Measurements from ENCODE around the gene TTC3. TPM values are rescaled to one million over a fixed set of nuclear protein-coding genes. Genes with fewer than 3 reads are reported as not detected.
"Not testable (repeated sequence)": the region's sequence is repeated elsewhere in the genome, so short reads cannot be mapped to it uniquely, and the experiment has no call there.

TTC3 gene
- total RNA-seq, 2 experiments from 2014 or later, result 49.5 to 50.7 TPM

- POLR2A ChIA-PET, result no interaction called here
- CTCF ChIA-PET, result interaction anchor here (0.9 to 1.0 kb wide), 2 partner anchors 35 to 344 kb away, joined by 3 read pairs; no protein-coding TSS in a partner anchor
Observed at GRCh38 chr21:37219761-37220432, 146.8 kb downstream of the TTC3 start.

DNA sequence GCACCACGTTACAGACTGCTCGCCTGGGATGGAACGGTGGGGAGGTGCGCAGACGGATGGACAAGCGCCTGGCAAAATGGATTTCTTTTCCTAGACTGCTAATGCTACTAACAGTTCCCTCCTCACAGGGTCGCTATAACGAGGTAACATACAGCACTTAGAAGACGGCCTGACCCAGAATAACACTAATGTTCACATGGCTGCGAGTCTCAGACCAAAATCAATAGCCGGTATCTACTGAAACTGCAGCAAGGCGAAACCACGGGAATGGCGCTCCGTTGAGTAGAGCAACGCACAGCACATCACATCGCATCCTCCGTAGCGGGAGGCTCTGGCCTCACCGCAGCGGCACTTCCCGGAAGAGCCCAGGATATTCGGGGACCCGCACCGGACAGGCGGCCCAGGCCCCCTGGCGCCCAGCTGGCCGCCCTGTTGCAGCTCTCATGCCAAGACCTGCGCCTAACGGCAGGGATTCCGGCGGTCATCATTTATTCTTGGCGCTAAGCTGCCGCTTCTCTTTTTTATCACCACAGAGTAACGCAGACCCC lies 147.5 kb downstream of the TTC3 start:
- ChIA-PET POLR2A (interaction anchor here (0.6 kb wide), 1 partner anchor 16 kb away, joined by 6 read pairs; no protein-coding TSS in a partner anchor), CTCF (interaction anchor here (0.9 to 1.0 kb wide), 2 partner anchors 34 to 343 kb away, joined by 3 read pairs; no protein-coding TSS in a partner anchor)

DNA sequence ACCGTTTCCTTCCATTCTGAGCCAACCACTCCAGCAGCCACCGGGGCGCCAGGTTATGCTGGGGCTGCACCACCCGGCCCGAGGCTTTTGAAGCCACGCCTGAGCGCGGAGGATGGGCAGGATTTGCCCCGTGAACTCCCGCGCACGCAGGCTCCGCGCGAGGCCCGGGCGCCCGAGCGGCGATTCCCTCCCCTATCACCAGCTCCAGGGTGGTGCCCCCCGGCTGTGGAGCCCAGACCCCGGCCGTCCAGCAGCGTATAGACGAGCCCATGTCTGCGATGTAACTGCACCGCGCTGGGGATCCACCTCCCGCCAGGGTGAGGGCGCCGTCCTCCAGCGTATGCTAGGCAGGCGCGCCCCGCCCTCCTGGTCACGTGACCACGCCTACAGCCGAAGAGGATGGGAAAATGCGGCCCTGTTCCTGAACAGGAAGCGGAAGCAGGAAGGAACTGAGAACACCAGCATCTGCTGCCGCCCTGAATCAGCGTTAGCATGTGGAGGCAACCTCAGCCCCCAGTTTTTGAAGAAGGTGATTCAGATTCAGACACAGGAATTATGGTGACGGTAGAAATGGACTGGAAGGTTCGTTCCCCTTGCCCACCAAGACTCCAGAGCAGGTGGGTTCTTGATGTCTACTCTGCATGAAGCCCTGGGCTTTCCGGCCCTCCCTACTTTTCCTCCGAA lies 148.1 kb downstream of the TTC3 start:
- ChIA-PET CTCF (interaction anchor here (0.9 kb wide), 1 partner anchor 34 kb away, joined by 3 read pairs; no protein-coding TSS in a partner anchor), POLR2A (interaction anchor here (0.6 kb wide), 1 partner anchor 16 kb away, joined by 6 read pairs; no protein-coding TSS in a partner anchor)

DNA sequence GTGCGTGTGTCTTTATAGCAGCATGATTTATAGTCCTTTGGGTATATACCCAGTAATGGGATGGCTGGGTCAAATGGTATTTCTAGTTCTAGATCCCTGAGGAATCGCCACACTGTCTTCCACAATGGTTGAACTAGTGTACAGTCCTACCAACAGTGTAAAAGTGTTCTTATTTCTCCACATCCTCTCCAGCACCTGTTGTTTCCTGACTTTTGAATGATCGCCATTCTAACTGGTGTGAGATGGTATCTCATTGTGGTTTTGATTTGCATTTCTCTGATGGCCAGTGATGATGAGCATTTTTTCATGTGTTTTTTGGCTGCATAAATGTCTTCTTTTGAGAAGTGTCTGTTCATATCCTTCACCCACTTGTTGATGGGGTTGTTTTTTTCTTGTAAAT lies 149.2 kb downstream of the TTC3 start:
- CTCF ChIA-PET, POLR2A ChIA-PET: not testable (repeated sequence)

DNA sequence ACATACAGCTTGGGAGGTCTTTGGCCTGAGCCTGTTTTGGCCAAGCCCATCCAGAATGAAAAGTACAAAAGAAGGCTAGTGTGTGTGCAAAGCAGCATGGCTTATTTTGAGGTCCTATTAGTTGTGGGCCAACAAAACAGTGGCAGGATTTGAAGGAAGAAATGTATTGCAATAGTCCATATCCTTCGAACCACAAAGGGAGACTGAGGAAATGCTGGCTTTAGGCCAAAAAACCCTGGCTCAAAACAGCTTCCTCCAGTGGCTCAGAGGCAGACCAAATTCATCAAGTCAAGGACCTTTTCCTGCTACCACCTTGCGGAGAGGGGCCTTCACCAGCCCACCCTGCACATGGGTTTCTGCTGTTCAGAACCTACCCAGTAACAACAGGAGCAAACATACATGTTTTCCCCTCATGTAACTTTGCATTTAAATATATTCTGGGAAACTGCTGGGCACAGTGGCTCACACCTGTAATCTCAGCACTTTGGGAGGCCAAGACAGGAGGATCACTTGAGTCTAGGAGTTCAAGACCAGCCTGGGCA lies 150.8 kb downstream of the TTC3 start:
- ChIA-PET POLR2A (no interaction called here), CTCF (no interaction called here)

DNA sequence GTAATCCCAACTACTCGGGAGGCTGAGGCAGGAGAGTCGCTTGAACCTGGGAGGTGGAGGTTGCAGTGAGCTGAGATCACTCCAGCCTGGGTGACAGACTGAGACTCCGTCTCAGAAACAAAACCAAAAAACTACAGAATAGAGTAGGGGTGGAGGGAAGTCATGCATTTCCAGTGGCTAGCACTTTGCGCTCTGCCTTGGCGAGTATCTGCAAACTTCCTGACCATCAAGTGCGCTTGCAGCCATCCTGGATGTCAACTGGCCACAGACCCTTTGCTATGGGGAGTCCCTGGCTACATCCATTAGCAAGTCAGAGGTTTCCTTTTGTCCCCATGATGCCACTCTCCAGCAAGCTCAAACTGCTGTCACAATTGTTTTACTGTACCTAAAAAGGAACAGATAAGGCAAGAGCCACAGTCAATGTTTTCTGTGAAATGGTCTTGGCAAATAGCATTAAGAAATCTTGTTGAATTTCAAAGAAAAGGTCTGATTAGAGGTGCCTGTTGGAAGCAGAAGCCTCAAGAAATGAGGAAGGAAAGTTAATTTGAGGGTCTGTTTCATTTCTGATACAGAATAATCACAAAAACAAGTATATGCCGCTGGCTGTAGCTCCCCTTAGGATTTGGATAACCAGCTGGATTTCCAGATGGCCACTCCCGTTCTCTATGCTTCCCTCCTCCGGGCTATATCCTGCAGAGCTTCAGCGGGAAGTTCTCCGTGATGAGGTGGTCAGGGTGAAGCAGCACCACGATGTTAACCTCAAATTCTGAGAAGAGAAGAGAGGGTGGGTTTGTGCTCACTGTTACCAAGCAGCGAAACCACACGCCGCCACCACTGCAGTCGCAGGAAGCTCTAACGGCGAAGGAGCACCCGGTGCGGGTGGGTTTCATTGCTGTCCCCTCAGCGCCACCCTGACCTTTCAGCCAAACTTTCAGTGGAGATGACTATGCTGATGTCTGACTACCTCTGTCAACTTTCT lies 152.1 kb downstream of the TTC3 start:
- CTCF ChIA-PET, result interaction anchor here (1.1 to 1.4 kb wide), 2 partner anchors 9 to 32 kb away, joined by 3 read pairs; no protein-coding TSS in a partner anchor
- POLR2A ChIA-PET, result interaction anchor here (0.6 to 0.9 kb wide), 2 partner anchors 32 to 140 kb away, joined by 3 to 4 read pairs; no protein-coding TSS in a partner anchor

GRCh38 chr21:37226041-37226920 lies 153.2 kb downstream of the TTC3 start:
- POLR2A ChIA-PET, result interaction anchor here (0.9 kb wide), 1 partner anchor 31 kb away, joined by 4 read pairs; no protein-coding TSS in a partner anchor
- CTCF ChIA-PET, result interaction anchor here (1.1 to 1.4 kb wide), 2 partner anchors 8 to 31 kb away, joined by 3 read pairs; no protein-coding TSS in a partner anchor

- CTCF ChIA-PET, result no interaction called here
Observed at GRCh38 chr21:37227071-37228002, 154.3 kb downstream of the TTC3 start.

GRCh38 chr21:37228003-37228400 lies 154.9 kb downstream of the TTC3 start:
- ChIA-PET CTCF (no interaction called here), POLR2A (no interaction called here)

More at GRCh38 chr21:37227071-37228002, 154.3 kb downstream of the TTC3 start:
- POLR2A ChIA-PET, result interaction anchor here (0.7 kb wide), 1 partner anchor 40 kb away, joined by 3 read pairs; the partner anchor contains the start of gene VPS26C

DNA sequence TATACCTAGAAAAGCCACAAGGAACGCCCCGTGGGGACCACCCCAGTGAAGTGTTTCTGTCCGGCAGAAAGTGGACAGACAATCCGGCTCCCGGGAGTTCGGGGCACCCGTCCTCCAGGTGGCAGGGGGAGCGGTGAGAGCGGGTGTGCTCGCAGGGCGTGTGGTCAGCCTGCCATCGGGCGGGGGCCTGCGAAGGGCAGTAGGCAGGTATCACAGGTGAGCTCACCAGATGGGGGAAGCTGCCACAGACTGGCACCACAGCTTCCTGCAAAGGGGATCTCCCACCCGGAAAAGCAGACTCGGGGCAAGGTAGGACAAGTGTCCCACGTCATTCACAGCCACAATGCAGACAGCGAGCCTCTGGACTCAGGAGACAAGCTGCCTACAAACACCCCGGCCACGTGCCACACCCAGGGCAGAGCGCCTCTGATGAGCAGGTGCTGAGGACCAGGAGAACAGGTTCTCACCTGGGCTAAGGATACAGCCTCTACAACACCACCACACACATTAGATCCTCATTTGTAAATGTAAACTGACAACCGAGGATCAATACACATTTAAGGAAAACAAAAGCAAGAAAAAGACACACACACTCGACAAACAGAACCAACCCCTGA lies 157.7 kb downstream of the TTC3 start:
- POLR2A ChIA-PET, result no interaction called here
- CTCF ChIA-PET, result interaction anchor here (0.6 kb wide), 1 partner anchor 15 kb away, joined by 4 read pairs; no protein-coding TSS in a partner anchor

DNA sequence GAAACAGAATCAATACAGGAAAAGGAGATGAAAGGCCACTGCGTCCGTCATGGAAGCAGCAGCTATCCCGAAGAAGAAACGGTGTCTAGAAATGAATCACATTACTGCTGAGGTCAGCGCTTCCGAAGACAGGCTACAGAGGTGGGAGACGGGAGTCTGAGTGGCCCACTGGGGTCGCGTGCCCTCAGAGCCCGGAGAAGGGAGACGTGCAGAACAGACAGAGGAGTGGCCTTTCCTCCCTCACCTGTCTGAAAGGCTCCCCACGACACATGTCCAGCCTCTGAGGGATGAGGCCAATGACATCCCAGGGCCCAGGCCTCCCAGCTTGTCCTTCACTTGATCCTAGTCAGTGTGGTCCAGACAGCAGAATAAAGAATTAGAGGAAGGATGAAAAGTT lies 158.2 kb downstream of the TTC3 start:
- CTCF ChIA-PET, result interaction anchor here (0.6 kb wide), 1 partner anchor 15 kb away, joined by 4 read pairs; no protein-coding TSS in a partner anchor
- POLR2A ChIA-PET, result no interaction called here

GRCh38 chr21:37231671-37232070 lies 158.6 kb downstream of the TTC3 start:
- ChIA-PET POLR2A (no interaction called here), CTCF (no interaction called here)

GRCh38 chr21:37232274-37233018 lies 159.4 kb downstream of the TTC3 start:
- POLR2A ChIA-PET, result interaction anchor here (1.1 kb wide), 1 partner anchor 13 kb away, joined by 3 read pairs; no protein-coding TSS in a partner anchor
- CTCF ChIA-PET, result no interaction called here

GRCh38 chr21:37233551-37234146 lies 160.6 kb downstream of the TTC3 start:
- CTCF ChIA-PET, result interaction anchor here (0.6 to 1.0 kb wide), 3 partner anchors 8 to 218 kb away, joined by 3 to 4 read pairs (median 3); no protein-coding TSS in a partner anchor
- POLR2A ChIA-PET, result no interaction called here

DNA sequence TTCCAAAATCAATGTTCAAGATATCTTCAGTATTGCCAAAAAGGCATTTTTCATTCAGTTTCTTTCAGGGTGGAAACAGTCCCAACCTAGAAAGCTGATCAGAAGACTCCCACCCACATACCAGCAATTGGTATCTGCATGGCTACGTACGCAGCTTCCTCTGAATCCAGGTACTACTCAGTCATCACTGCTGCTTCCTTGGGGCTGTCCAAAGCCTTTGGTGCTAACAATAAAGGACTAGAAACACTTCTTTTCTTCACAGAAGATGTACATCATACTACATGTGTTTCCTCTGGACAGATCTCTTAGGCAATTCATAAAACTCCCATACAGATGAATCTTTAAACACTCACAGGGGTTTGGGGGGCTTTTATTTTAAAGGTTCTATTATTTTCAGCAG lies 164.3 kb downstream of the TTC3 start:
- POLR2A ChIA-PET, result no interaction called here
- CTCF ChIA-PET, result no interaction called here
